HCT116 (cell line): ENCODE measurements around the gene RPUSD2.

ENCODE experiments used
- EZH2 ChIP-seq: fragments of 200-600 bp; sonication (generic); IDR thresholded peaks from 2 replicates; pipeline ENCODE4 v1.6.1; 2017; ENCODE audit warnings: antibody characterized with exemption, mixed run types
- EZH2phosphoT487 ChIP-seq: fragments of 200-600 bp; IDR thresholded peaks from 2 replicates; pipeline ENCODE4 v1.6.1; 2018; ENCODE audit warnings: antibody characterized with exemption, borderline replicate concordance
- JUND ChIP-seq: IDR thresholded peaks from 2 replicates; pipeline ENCODE4 v1.6.1; 2012
- MAX ChIP-seq: IDR thresholded peaks from 2 replicates; pipeline ENCODE4 v1.6.1; 2012
- POLR2A ChIP-seq: IDR thresholded peaks from 2 replicates; pipeline ENCODE4 v1.7.0; 2011; ENCODE audit warnings: borderline replicate concordance; ENCODE audit not compliant: insufficient read depth, insufficient read length; ENCODE audit errors: extremely low read depth
- POLR2AphosphoS5 ChIP-seq: IDR thresholded peaks from 2 replicates; pipeline ENCODE4 v1.6.1; 2011; ENCODE audit warnings: mild to moderate bottlenecking, low read depth, low read length, moderate library complexity
- RAD21 ChIP-seq: IDR thresholded peaks from 2 replicates; pipeline ENCODE4 v1.6.1; 2012; ENCODE audit warnings: low read depth, mild to moderate bottlenecking
- SRF ChIP-seq: IDR thresholded peaks from 2 replicates; pipeline ENCODE4 v1.6.1; 2012; ENCODE audit warnings: low read depth
- TF ChIP-seq, protein P1 (sequence below), 3 experiments: fragments of 200-600 bp in 1 of 3; sonication (generic) in 1 of 3; IDR thresholded peaks in 2 of 3; conservative IDR thresholded peaks in 1 of 3; 2 replicates each; pipeline ENCODE4 v1.5.1; 2012 to 2017; ENCODE audit warnings: low read depth in 2 of 3, low read length in 2 of 3, antibody characterized with exemption in 1 of 3, borderline replicate concordance in 1 of 3, control low read depth in 1 of 3, mild to moderate bottlenecking in 1 of 3, mixed read lengths in 1 of 3, mixed run types in 1 of 3, moderate library complexity in 1 of 3; ENCODE audit not compliant: insufficient read depth in 1 of 3
- TF ChIP-seq, protein P2 (sequence below): IDR thresholded peaks from 2 replicates; pipeline ENCODE4 v1.6.1; 2012; ENCODE audit warnings: low read depth
- TF ChIP-seq, protein P3 (sequence below): IDR thresholded peaks from 2 replicates; pipeline ENCODE4 v1.6.1; 2012

DNA sequence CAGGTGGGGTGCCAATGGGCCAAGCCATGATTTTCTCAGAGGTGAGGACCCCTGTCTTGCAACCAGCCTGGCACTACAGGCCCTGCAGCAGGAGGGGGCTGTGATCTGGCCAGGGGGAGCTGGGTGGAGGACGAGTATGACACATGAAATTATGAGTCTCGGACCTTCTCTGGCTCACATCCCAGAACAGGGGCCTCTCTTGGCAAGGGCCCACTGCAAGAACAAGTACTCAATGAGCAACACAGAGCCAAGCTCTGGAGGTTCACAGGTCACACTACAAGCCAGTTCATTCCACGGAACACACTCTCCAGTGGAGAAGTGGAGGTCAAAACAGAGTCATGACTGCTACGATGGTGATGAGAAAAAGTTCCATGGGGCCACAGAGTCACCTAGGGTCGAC, 32.6 kb upstream of the RPUSD2 start:
- TF ChIP-seq EZH2 (no peak), POLR2A (no peak), RAD21 (no peak), EZH2phosphoT487 (no peak), POLR2AphosphoS5 (no peak), JUND (no peak), MAX (no peak), SRF (no peak)
- TF ChIP-seq, protein P1, sequence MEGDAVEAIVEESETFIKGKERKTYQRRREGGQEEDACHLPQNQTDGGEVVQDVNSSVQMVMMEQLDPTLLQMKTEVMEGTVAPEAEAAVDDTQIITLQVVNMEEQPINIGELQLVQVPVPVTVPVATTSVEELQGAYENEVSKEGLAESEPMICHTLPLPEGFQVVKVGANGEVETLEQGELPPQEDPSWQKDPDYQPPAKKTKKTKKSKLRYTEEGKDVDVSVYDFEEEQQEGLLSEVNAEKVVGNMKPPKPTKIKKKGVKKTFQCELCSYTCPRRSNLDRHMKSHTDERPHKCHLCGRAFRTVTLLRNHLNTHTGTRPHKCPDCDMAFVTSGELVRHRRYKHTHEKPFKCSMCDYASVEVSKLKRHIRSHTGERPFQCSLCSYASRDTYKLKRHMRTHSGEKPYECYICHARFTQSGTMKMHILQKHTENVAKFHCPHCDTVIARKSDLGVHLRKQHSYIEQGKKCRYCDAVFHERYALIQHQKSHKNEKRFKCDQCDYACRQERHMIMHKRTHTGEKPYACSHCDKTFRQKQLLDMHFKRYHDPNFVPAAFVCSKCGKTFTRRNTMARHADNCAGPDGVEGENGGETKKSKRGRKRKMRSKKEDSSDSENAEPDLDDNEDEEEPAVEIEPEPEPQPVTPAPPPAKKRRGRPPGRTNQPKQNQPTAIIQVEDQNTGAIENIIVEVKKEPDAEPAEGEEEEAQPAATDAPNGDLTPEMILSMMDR (IDR thresholded peaks at IDR 0.05 in 2 of 3, conservative IDR thresholded peaks at IDR 0.05 in 1 of 3; ENCODE audit: borderline replicate concordance in 1 of 3, insufficient read depth in 1 of 3, low read depth in 2 of 3, low read length in 2 of 3): no peak
- TF ChIP-seq, protein P2, sequence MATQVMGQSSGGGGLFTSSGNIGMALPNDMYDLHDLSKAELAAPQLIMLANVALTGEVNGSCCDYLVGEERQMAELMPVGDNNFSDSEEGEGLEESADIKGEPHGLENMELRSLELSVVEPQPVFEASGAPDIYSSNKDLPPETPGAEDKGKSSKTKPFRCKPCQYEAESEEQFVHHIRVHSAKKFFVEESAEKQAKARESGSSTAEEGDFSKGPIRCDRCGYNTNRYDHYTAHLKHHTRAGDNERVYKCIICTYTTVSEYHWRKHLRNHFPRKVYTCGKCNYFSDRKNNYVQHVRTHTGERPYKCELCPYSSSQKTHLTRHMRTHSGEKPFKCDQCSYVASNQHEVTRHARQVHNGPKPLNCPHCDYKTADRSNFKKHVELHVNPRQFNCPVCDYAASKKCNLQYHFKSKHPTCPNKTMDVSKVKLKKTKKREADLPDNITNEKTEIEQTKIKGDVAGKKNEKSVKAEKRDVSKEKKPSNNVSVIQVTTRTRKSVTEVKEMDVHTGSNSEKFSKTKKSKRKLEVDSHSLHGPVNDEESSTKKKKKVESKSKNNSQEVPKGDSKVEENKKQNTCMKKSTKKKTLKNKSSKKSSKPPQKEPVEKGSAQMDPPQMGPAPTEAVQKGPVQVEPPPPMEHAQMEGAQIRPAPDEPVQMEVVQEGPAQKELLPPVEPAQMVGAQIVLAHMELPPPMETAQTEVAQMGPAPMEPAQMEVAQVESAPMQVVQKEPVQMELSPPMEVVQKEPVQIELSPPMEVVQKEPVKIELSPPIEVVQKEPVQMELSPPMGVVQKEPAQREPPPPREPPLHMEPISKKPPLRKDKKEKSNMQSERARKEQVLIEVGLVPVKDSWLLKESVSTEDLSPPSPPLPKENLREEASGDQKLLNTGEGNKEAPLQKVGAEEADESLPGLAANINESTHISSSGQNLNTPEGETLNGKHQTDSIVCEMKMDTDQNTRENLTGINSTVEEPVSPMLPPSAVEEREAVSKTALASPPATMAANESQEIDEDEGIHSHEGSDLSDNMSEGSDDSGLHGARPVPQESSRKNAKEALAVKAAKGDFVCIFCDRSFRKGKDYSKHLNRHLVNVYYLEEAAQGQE: no peak
- TF ChIP-seq, protein P3, sequence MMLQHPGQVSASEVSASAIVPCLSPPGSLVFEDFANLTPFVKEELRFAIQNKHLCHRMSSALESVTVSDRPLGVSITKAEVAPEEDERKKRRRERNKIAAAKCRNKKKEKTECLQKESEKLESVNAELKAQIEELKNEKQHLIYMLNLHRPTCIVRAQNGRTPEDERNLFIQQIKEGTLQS: no peak
